ENCODE data around the gene PRRC2B. TPM values are rescaled to one million over a fixed set of nuclear protein-coding genes. Genes with fewer than 3 reads are reported as not detected.

Gene PRRC2B
- total and polyA plus RNA-seq, 11 donors = 59.9 to 193 (median 118) TPM

GRCh38 chr9:131379056-131379455 lies 14.8 kb upstream of the PRRC2B start:
- H3K27ac ChIP-seq = no peak overlapping the region
- H3K36me3 ChIP-seq = no peaks in the 10 kb centered on the region
- no peak for TF ChIP-seq POLR2A (IDR thresholded peaks at IDR 0.05)
- TF ChIP-seq CTCF (IDR thresholded peaks at IDR 0.05) = no peak
- WGBS, 4 donors = 85 to 91% (median 88%) methylated on average over 2 of the region's 2 CpGs
- no peak overlapping the region for H3K4me3 ChIP-seq
- H3K4me1 ChIP-seq = peaks cover 0 to 22% (median 11%) of the 10 kb centered on the region in 12 donors
- ATAC-seq (no peak), DNase-seq (no peak)
- H3K9me3 ChIP-seq = no peaks in the 10 kb centered on the region
- H3K27me3 ChIP-seq = no peaks in the 10 kb centered on the region
- intact Hi-C loops (cut with DNase I) = loop anchor here in 2 of 10 donors (5.0 to 10.0 kb wide), 2 partner anchors 93 to 366 kb away; partner anchors contain the start of gene RAPGEF1 (in 1 of the 2)

GRCh38 chr9:131382850-131383729 lies 10.8 kb upstream of the PRRC2B start:
- DNase-seq = peak; percentile 54 to 79 (median 69)
- WGBS, 4 donors = 37 to 51% (median 49%) methylated on average over 16 to 19 of the region's 19 CpGs
- Histone ChIP-seq H3K4me1 (peaks cover 0 to 20% (median 11%) of the 10 kb centered on the region in 12 donors), H3K4me3 (peak overlapping the region in 2 of 12 donors; percentile 5 to 34), H3K9me3 (no peaks in the 10 kb centered on the region), H3K36me3 (no peaks in the 10 kb centered on the region), H3K27me3 (no peaks in the 10 kb centered on the region), H3K27ac (peak overlapping the region; percentile 32 to 82 (median 68))
- ATAC-seq = peak; percentile 94 to 98 (median 95)
- TF ChIP-seq POLR2A (IDR thresholded peaks at IDR 0.05) (no peak), CTCF (IDR thresholded peaks at IDR 0.05) (no peak)
- intact Hi-C loops (cut with DNase I) = loop anchor here in 1 of 10 donors (10.0 kb wide), 1 partner anchor 92 kb away; no protein-coding TSS in a partner anchor

- DNase-seq = peak in 1 of 5 donors; percentile 14
- 63 to 91% (median 67%) methylated on average over 5 of the region's 5 CpGs for WGBS, 4 donors
These were observed 8.6 kb upstream of the PRRC2B start for GRCh38 chr9:131385296-131385695.

More at GRCh38 chr9:131385296-131385695, 8.6 kb upstream of the PRRC2B start:
- H3K27ac ChIP-seq = no peak overlapping the region
- no peaks in the 10 kb centered on the region for H3K36me3 ChIP-seq
- no peaks in the 10 kb centered on the region for H3K27me3 ChIP-seq
- H3K4me3 ChIP-seq = no peak overlapping the region
- intact Hi-C loops (cut with DNase I) = loop anchor here in 1 of 10 donors (10.0 kb wide), 1 partner anchor 90 kb away; no protein-coding TSS in a partner anchor
- H3K4me1 ChIP-seq = peaks cover 0 to 20% (median 11%) of the 10 kb centered on the region in 12 donors
- ATAC-seq = no peak
- no peak for TF ChIP-seq POLR2A (IDR thresholded peaks at IDR 0.05)
- no peak for TF ChIP-seq CTCF (IDR thresholded peaks at IDR 0.05)
- no peaks in the 10 kb centered on the region for H3K9me3 ChIP-seq
